ENCODE results near the gene KLRD1.
"Not testable (repeated sequence)": the region's sequence is repeated elsewhere in the genome, so short reads cannot be mapped to it uniquely, and the experiment has no call there.

Gene KLRD1, protein sequence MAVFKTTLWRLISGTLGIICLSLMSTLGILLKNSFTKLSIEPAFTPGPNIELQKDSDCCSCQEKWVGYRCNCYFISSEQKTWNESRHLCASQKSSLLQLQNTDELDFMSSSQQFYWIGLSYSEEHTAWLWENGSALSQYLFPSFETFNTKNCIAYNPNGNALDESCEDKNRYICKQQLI

DNA sequence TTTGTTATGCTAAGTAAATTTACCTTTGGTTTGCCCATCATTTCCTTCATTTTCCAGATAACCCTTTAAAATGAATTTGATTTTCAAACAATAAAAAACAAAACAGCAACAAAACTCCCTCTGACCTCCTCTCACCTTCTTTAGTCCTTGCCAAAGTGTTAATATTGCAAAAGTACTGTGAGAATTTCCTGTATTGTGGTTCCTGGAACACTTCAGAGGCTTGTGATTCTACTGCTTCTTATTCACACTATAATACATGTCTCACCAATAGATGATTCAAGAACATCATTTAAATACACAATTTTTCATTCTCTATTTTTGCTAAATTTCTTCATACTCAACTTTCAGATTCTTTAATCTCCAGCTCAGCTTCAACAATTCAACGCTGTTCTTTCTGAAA lies at the start of gene KLRD1:
Gene KLRD1, plus strand, starts transcription at position 241 of the 400 bp plus-strand sequence. CDS start 208 bp downstream, outside the sequence.
- no peak for DNase-seq

DNA sequence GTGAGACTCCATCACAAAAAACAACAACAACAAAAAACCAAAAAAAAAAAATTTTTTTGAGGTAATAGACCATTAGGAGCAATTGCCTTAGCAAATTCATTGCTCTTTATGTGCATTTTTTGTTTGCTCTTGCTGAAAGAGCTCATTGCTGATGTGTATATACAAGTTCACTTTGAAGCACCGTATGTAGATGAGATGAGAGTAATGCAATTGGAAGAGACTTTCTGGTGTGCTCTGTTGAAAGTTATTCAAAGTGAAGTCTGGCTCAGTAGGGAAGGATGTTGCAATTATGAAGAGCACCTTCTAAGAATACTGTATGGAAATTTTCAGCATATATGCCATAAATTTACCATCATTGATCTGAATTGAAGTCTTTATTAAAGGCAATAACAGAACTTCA lies 46.7 kb upstream of the KLRD1 start:
- DNase-seq: no peak

DNA sequence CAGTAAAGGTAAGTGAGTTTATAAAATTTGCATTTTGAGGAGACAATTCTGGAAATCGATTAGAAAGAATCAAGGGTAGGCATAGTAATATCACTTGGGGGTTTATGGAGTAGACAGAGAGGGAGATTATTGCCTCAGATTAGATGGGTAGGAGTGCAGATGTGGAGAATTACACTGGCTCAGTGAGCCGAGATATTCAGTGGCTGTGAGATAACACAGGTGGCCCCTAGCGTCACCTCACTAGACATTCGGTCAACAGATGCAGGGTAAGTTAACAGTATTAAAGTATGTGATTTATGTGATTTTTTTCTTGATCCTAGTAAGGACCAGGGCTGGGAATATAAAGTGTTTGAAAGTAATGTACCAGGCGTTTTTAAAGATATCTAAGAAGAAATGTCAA lies 39.6 kb upstream of the KLRD1 start:
- DNase-seq: no peak

DNA sequence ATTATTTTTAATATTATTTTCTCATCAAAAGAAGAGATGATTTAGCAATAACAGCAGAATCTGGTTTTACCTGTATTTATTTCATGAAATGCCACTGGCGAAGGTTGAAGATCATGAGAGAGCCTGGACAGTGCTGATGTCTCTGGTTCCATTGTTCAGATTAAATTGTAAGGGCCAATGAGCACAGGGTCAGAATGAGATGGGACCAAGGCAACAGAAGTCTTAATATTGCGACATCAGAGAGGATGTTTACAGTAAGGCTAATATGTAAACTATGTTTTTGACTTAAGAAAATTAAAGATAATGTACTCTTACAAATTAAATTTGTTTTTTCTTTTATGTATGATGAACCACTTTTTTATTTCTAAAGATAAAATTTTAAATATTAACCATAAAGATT lies 35.2 kb upstream of the KLRD1 start:
- no peak for DNase-seq

DNA sequence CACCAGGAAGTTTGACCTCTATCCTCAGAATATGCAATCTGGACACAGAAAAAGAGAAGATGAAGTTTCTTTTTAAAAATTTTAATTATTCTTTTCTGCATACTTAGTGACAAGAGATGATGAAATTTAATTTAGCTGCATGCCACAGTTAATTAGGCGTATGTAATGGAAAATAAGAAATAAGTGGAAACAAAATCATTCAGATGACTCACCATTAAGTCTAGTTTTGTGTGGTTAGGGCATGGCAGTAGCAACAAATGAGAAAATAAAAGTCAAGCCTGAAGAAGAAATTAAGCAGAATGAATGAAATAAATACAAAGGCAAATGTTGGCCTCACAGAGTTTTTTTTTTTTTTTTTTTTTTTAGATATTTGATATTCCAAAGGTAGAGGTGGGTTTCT lies 30.9 kb upstream of the KLRD1 start:
- DNase-seq: no peak

DNA sequence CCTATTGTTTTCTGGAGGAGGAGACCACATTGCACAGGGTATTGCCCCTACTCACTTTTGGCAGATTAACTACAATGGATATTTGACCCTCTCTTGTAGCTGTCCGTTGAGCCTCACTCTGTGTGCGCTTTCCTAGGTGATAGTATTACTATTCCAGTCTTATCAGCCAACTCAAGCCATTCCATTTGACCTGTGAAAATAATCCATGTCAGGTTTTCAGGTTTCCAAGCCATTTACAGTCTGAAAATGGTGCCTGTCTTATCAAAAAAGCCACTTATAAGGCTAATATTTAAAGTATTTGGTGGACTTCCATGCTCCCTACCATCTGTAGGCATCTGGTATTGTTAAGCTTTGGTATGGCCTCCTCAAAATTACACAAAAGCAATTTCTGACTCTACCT lies 29.6 kb upstream of the KLRD1 start:
- DNase-seq: no peak

DNA sequence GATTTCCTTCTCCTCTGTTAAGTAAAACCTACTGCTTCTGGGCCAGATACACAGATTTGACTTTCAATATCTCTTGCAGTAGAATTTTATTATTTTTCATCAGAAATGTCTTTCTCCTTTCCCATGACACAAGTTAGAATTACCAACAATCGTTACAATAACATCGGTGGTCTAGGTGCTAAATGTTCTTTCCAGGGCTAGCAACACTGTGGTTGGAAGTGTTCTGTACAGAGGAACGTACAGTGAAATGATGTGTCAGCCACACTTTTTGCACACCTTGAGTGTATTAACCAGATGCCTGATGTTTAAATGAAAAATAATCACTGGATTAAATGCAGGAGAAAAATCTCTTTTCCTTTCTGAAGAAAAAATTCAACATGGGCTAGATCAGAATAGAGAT lies 27.7 kb upstream of the KLRD1 start:
- no peak for DNase-seq

DNA sequence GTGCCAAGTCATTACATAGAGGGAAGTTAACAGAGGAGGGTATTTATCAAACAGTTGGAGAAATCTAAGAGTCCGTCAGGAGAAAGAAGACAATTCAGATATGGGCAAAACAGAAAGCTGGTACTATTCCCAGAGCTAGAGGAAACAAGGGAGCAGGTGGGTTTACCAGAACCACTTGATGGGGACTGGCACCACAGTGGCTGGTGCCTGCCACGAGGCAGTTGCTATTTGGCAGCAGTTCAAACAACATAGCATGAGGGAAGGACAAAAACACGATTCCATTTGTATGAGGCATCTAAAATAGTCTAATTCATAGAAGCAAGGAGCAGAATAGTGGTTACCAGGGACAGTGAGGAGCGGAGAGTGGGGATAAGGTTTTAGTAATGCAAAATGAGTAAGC lies 24.6 kb upstream of the KLRD1 start:
- no peak for DNase-seq

DNA sequence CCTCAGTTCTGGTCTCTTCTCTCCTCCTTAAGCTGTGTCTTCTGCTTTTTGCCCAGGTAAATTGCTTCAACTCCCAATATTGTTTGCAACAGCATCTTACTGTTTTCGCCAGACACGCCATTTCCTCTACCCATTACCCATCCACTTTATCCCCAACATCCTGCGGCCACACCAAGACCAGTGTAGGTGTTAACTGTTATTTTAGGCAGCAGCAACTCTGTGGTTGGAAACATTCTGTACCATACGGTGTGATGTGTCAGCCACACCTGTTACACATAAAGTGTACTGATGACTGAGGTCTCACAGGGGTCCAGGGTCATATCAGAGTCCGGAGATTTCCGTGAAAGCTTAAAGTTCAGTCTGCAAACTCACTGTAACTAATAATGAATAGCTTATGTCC lies 21.8 kb upstream of the KLRD1 start:
- DNase-seq: no peak

DNA sequence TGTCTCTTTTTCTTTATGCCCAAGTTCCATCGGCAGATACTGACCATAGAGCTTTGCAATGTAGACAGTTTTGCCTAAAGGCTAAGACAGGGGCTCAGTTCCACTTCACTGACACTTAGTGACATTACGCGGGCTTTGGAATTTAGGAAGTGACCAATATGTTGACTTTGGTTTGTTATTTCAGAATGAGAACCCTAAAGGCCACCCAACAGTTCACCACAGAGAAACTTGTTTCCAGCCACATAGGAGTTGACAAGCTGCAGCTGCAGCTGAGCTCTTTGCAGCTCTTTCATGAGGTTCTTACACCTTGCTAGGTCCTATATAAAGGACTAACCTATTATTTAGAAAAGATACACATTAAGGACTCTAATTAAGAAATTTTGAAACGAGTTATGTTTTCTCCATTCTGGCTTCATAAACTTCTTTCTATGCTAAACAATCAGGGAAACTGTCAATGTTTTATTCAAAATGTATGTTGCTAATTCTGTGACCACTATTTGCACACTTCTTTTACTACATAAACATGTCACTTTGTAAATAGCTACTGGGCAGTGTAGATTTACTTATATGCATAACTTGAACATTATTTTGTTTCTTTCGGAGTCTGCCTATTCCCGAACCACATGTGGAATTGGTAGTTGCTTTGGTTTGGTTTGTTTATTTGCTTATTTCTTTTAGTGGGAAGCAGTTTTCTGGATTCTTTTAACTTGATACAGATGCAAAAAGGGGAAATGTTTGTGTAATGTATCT lies 18.5 kb upstream of the KLRD1 start:
- no peak for DNase-seq

DNA sequence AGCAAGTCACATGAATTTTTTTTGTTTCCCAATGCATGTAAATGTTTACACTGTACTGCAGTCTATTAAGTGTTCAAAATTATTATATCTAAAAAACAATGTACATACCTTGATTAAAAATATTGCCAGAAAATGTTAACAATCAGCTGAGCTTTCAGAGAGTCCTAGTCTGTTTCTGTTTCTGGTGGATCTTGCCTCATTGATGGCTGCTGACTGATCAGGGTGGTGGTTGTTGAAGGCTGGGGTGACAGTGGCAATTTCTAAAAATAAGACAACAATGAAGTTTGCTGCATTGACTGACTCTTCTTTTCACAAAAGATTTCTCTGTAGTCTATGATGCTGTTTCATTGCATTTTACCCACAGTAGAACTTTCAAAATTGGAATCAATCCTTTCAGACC lies 16.6 kb upstream of the KLRD1 start:
- DNase-seq: no peak

DNA sequence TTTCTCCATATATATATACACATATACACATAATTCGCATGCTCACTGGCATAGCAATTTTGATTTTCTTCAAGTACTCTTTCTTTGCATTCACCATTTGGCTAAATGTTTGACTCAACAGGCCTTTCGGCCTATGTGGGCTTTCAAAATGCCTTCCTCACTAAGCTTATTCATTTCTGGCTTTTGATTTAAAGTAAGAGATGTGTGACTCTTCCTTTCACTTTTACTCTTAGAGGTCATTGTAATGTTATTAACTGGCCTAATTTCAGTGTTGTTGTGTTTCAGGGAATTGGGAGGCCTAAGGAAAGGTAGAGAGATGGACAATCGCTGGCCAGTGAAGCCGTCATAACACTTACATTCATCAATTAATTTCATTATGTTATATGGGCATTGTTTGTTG lies 14.5 kb upstream of the KLRD1 start:
- no peak for DNase-seq

DNA sequence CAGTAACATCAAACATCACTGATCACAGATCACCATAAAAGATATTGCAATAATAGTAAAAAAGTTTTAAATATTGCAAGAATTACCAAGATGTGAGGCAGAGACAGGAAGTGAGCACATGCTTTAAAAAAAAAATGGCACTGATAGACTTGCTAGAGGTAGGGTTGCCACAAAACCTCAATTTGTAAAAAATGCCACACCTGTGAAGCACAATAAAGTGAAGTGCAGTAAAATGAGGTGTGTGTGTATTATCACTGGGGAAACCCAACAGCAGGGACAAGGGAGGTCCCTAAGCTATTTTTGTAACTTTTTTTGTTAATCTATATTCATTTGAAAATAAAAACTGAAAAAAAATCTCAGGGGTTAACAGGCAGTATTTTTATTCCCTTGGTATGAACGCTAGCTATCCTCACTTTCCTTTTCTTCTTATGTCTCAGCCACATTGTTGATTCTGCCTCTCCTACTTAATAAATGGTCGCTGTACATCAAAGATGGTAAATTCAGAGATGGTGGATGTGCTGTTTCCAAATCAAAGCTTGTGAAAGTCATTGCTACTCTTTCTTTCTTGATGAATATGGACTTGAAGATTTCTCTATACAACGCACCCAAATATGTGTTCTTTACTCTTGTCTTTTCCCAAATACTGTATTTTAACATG lies 14.0 kb upstream of the KLRD1 start:
- DNase-seq: no peak

DNA sequence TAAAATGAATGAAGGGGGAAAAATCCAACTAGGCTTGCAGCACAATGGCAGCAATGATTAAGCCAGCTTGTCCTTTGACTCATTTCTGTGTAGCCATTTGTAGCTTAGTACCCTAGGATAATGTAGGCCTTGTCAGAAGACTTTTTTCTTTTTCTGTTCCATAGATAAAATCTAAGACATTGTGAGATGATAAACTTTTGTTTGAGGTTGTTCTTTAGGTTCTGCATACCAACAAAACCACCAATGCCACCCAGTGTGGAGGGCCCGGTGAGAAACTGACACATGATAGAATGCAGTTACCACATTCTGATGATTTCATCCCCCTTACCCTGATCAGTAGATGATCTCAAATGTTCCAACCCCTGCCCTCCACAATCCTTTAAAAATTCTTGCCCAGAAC lies 6.6 kb upstream of the KLRD1 start:
- DNase-seq: no peak

DNA sequence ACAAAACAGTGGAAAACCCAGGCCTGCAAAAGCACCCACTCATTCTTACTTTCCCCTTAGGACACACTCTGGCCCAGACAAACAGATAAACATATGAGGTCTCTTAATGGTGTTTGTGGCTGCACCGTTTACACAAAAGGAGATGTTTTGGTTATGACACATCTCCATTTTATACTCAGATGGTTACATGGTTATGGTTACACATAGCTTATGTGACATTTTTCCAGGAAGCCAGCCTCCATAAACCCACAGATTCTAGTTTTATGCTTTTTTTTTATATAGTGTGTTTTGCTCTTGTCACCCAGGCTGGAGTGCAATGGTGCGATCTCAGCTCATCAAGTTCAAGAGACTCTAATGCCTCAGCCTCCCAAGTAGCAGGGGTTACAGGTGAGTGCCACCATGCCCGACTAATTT lies 3.5 kb upstream of the KLRD1 start:
- no peak for DNase-seq

DNA sequence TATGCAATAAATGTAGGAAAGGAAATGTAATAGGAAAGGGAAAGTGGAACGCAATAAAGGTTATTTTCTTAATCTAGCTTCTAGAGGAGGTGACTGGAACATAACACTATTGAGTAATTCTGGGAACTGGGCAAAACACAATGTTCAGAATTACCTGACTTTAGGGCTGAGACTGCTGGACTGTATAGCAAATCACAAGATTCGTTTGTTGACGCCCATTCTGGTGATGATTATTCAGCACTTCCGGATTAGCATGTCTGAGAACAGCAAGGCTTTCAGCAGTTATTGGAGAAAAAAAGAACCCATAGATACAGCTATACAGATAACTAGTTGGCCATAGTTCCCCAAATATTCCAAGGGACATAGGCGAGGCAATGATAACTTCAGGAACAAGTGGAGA lies 2.3 kb upstream of the KLRD1 start:
- DNase-seq: no peak

DNA sequence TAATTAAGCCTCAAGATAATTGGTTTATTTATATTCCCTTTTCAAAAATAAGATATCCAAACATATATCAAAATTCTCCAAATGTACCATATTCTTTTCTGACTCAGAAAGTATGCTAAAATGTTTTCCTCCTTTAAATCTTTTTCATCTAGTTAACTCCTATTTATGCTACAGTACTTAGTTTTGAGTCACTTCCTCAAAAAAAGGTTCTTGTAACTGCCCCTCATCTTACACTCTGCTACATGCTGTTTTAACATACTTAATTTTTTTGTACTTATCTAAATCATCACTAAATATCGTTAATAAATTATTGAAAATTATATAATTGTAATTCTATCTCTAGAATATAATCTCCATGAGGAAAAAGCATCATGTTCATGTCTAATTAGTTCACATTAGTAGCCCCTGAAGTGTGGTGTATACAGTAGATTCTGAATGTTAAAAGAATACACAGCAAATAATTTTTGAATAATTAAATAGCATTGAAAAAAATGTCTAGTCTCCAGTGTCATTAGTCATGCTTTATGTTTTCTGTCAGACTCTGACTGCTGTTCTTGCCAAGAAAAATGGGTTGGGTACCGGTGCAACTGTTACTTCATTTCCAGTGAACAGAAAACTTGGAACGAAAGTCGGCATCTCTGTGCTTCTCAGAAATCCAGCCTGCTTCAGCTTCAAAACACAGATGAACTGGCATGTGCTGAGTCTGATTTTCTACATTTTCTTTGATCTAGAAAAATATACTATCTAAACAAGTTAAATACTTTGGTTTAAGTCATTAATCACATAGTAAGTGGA lies 3.5 kb downstream of the KLRD1 start:
- DNase-seq: no peak

DNA sequence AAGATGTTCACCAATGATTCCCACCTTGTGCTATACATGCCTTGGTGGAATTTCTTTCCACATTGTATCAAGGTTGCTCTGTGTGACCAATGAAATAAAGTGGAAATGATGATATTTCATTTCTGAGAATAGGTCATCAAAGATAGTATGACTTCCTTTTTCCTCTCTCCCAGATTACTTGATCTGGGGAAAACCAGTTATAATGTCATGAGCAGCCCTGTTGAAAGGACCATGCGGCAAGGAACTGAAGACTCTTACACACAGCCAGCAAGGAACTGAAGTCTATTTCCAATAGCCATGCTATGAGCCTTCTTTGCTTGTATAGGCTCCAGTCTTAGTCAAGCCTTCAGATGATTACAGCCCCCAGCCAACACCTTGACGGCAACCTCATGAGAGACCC lies 11.7 kb downstream of the KLRD1 start:
- no peak for DNase-seq

DNA sequence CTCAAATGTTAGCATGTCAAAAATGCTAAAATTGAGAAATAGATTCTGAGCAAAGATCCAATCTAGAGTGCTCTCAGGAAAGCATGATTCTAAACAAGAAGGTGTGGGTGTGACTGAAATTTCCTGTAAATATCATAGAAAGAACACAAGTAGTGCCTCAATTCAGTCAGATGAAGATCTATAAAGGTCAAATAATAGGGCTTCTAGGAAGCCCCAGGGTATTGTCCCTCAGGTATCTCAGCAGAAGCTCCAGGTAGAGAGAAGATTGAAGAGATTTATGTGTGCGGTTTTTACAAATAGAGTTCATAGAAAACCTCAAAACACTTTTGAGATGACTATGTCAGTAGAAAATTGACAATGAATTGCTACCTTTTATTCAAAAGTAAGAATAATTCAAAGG lies 13.0 kb downstream of the KLRD1 start:
- DNase-seq: no peak

DNA sequence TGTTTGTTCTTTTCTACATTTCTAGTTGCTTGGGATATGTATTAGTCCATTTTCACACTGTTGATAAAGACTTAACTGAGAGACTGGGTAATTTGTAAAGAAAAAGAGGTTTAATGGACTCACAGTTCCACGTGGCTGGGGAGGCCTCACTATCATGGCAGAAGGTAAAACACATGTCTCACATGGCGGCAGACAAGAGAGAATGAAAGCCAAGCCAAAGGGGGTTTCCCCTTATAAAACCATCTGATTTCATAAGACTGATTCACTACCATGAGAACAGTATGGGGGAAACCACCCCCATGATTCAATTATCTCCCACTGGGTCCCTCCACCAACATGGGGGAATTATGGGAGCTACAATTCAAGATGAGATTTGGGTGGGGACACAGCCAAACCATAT lies 21.0 kb downstream of the KLRD1 start:
- not testable (repeated sequence) for DNase-seq

DNA sequence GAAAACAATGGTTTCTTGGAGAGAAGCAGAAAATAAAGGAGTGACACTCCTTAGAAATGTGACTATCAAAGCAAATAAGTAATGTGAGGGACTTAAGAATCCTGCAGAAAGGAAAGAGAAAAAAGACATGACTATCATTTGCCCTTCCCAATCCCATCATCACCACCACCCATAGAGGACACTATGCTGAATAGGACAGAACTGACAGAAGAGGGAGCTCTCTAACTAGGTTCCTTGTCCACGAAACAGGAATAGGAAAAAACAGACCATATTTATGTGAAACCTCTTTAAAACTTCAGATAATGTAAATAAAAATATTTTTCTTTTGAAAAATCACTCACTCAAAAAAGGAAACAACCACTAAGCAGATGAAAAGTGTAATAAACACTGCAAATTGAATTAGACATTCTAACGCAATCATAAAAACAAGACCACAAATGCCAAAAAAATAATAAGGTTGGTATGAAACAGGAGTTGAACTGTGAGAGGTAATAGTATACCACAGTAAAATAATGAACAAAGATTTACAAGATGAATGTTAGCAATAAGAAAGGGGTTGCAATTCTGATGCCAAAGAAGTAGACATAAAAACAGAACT lies 24.1 kb downstream of the KLRD1 start:
- DNase-seq: no peak

DNA sequence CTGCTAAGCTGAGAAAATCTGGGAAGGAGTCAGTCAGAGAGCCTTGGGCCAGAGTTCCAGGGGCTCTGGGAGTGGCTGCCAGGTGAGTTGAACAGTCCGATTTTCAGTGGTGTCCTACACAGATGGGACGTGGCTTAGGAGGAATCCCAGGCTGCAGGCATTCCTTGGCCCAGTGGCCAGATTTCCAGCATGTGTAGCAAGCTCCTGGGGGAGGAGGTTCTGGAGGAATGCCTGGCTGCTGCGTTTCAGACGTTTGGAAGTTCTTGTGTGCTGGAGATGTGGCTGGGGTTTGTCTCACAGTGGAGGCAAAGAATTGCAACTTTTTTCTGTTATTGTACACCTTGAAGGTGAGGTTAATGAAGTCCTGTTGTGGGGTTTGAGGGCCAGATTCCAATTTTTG lies 28.5 kb downstream of the KLRD1 start:
- not testable (repeated sequence) for DNase-seq

DNA sequence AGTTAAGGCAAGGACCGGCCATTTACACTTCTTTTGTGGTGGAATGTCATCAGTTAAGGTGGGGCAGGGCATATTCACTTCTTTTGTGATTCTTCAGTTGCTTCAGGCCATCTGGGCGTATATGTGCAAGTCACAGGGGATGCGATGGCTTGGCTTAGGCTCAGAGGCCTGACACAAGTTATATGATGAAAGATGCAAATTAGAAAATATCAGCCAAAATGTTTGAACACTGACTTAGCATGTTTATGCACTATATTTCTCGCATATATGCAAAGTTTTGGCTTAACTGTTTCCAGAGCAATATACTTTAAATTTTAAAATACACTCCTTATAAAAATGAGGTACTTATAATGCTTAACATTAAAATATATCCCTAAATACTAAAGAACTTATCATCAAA lies 30.8 kb downstream of the KLRD1 start:
- not testable (repeated sequence) for DNase-seq

Data from NCI-H187 (cell line).